Stomach (tissue), 9 donors: Measurements from ENCODE around the gene GABBR2. TPM values are rescaled to one million over a fixed set of nuclear protein-coding genes. Genes with fewer than 3 reads are reported as not detected.

Experiments used
- DNase-seq, 2 donors: peaks; one replicate each; pipeline versions ENCODE4 v3.0.0 to v3.0.0-alpha.2; 2013 to 2019
- H3K27ac ChIP-seq, 5 donors: fragments of 200-600 bp in 4 of 5; sonication (generic) in 4 of 5; one replicate each; pipeline ENCODE4 v1.5.1; 2013 to 2019; ENCODE audit warnings: mild to moderate bottlenecking in 1 of 5, moderate library complexity in 1 of 5
- H3K27me3 ChIP-seq, 3 donors: fragments of 200-600 bp; sonication (generic); one replicate each; pipeline ENCODE4 v1.5.1; 2017 to 2019; ENCODE audit warnings: mixed run types in 1 of 3
- H3K36me3 ChIP-seq, 4 donors: fragments of 200-600 bp; sonication (generic); 1 replicate in 3 of 4; 2 replicates in 1 of 4; pipeline ENCODE4 v1.5.1; 2016 to 2019
- H3K4me1 ChIP-seq, 4 donors: fragments of 200-600 bp; sonication (generic); one replicate each; pipeline ENCODE4 v1.5.1; 2016 to 2019
- H3K4me3 ChIP-seq, 4 donors: fragments of 200-600 bp; sonication (generic) in 3 of 4; one replicate each; pipeline ENCODE4 v1.5.1; 2016 to 2019; ENCODE audit warnings: mild to moderate bottlenecking in 1 of 4
- H3K9me3 ChIP-seq, 4 donors: fragments of 200-600 bp; sonication (generic); one replicate each; pipeline ENCODE4 v1.5.1; 2016 to 2019
- EP300 ChIP-seq: sonication (generic); formaldehyde crosslinking; IDR thresholded peaks from one replicate; pipeline ENCODE4 v1.6.1; 2017; ENCODE audit warnings: antibody characterized with exemption
- POLR2A ChIP-seq, 4 donors: fragments of 450-650 bp; IDR thresholded peaks; one replicate each; pipeline ENCODE4 v1.6.1; 2016; ENCODE audit warnings: antibody characterized with exemption in 4 of 4, control low read depth in 2 of 4, mild to moderate bottlenecking in 1 of 4, moderate library complexity in 1 of 4
- POLR2AphosphoS5 ChIP-seq, 3 donors: sonication (generic); formaldehyde crosslinking; IDR thresholded peaks; one replicate each; pipeline ENCODE4 v1.6.1; 2016; ENCODE audit warnings: antibody characterized with exemption in 3 of 3
- WGBS, 5 donors: extraction: QIAGEN DNeasy Blood & Tissue Kit in 3 of 5; methylation state at CpG; one replicate each; pipeline versions ENCODE4 v1.1.5 to v1.1.7; 2013 to 2018; 5-methylcytosine and 5-hydroxymethylcytosine counted together
- intact Hi-C: fragments of 100-400 bp; cut with DNase I; formaldehyde crosslinking; loops from one replicate; pipeline ENCODE4 v1.15.1; 2023; ENCODE audit warnings: low total_unique reads
- polyA plus RNA-seq, 3 donors: library from polyadenylated mRNA; stranded (reverse); fragments of 200-250 nt; gene quantifications; one replicate each; pipeline ENCODE4 v1.2.3, GENCODE V29; 2013
- total RNA-seq, 5 donors: library from RNA; depleted of rRNA; stranded (reverse); fragments of >200 nt; gene quantifications; one replicate each; pipeline versions ENCODE4 v1.1.0 to v1.2.3, GENCODE V29; 2014 to 2016
- TF ChIP-seq, protein P1 (sequence below), 7 experiments: fragments of 450-650 bp in 4 of 7; fragments of 200-600 bp in 3 of 7; sonication (generic) in 3 of 7; IDR thresholded peaks; one replicate each; pipeline ENCODE4 v1.5.1; 2016 to 2019; ENCODE audit warnings: antibody characterized with exemption in 7 of 7, control low read depth in 2 of 7, mild to moderate bottlenecking in 1 of 7
- donor health status: healthy with polysubstance abuse.
- donor health status: Bipolar disorder and iron deficiency.
- donor health status: healthy.

The GABBR2 gene
- total and polyA plus RNA-seq, 8 donors, result 0.06 to 0.55 (median 0.08) TPM; not detected in 5

DNA sequence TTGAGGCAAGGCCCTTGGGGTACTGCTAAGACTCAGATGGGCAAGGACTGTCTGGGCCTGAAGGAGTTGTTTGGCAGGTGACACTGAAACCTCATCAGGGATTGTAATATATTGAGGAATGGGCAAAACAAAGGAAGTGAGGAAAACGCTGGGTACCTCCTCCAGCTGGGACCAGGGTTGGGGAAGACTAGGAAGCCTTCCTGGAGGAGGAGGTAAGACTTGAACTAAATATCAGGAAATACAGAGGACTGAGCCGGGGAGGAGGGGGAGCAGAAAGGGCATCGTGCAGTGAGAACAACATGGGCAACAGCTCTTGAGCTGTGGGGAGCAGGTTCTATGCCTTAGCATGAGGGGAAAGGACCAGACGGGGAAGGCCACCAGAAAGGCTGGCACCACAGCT lies 144.0 kb downstream of the GABBR2 start:
- H3K4me1 ChIP-seq, result no peaks in the 10 kb centered on the region
- TF ChIP-seq, protein P1, sequence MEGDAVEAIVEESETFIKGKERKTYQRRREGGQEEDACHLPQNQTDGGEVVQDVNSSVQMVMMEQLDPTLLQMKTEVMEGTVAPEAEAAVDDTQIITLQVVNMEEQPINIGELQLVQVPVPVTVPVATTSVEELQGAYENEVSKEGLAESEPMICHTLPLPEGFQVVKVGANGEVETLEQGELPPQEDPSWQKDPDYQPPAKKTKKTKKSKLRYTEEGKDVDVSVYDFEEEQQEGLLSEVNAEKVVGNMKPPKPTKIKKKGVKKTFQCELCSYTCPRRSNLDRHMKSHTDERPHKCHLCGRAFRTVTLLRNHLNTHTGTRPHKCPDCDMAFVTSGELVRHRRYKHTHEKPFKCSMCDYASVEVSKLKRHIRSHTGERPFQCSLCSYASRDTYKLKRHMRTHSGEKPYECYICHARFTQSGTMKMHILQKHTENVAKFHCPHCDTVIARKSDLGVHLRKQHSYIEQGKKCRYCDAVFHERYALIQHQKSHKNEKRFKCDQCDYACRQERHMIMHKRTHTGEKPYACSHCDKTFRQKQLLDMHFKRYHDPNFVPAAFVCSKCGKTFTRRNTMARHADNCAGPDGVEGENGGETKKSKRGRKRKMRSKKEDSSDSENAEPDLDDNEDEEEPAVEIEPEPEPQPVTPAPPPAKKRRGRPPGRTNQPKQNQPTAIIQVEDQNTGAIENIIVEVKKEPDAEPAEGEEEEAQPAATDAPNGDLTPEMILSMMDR (IDR thresholded peaks at IDR 0.05), result no peak
- TF ChIP-seq POLR2AphosphoS5 (IDR thresholded peaks at IDR 0.05), result no peak
- TF ChIP-seq EP300, result no peak
- 84 to 93% (median 86%) methylated on average over 4 of the region's 4 CpGs for WGBS, 5 donors
- DNase-seq, result no peak
- no peak overlapping the region for H3K27ac ChIP-seq
- peaks cover 0 to 5% (median 0%) of the 10 kb centered on the region in 3 donors for H3K27me3 ChIP-seq
- no peak overlapping the region for H3K4me3 ChIP-seq
- intact Hi-C loops, result no loop called here
- no peaks in the 10 kb centered on the region for H3K36me3 ChIP-seq
- H3K9me3 ChIP-seq, result no peaks in the 10 kb centered on the region

DNA sequence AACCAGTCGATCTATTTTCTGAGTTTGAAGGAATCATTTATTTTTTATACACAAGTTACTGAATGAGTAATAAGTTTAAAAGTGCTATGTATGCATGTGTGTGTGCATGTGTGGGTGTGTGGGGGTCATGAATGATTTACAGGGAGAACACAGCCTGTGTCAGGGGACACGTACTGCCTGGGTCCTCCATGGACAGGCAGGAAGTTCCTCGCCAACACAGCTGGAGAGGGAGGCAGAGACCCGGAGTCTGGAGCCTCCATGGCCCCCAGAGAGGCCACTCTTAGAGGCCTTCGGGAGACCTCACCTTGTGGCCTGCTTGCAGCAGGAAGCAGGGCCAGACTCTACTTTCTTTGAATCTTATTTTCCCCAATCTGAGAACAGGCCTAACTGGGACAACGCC lies 144.7 kb downstream of the GABBR2 start:
- intact Hi-C loops, result no loop called here
- Histone ChIP-seq H3K27ac (no peak overlapping the region), H3K36me3 (no peaks in the 10 kb centered on the region), H3K4me1 (no peaks in the 10 kb centered on the region), H3K4me3 (no peak overlapping the region), H3K9me3 (no peaks in the 10 kb centered on the region), H3K27me3 (peaks cover 0 to 5% (median 0%) of the 10 kb centered on the region in 3 donors)
- WGBS, 5 donors, result 77 to 91% (median 88%) methylated on average over 6 of the region's 6 CpGs
- TF ChIP-seq POLR2AphosphoS5 (IDR thresholded peaks at IDR 0.05) (no peak), POLR2A (IDR thresholded peaks at IDR 0.05) (no peak), EP300 (no peak)
- TF ChIP-seq, protein P1 (IDR thresholded peaks at IDR 0.05), result no peak
- no peak for DNase-seq

DNA sequence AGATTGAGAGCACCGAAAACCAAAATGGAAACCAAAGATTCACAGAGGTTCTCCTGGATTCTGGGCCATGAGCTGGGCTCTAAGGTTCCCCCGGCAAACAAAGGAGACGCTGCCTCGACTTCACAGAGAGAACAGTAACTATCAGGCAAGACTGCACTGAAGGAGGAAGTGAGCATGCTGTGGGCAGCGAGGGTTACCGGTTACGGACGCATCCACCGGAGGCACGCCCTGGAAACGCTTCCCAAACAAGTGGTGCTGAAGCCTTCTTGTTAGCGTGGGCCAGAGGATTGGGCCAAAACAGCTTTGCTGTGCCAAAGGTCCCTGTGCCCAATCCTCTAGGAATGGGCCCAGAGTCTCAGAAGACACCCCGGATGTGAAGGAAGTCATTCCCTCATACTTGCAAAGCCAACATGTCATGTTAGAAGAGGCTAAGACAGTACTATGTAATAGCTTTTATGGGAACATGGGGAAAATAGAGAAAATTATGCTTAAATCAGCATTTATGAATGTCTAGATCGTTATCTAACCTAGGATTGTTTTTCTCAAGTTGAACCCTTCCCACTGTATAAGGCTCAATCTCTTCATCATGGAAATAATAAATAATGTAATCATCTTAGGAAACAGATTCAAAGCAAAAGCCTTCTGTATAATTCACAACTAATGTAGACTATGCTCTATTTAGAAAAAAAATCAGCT lies 145.4 kb downstream of the GABBR2 start:
- Histone ChIP-seq H3K27ac (no peak overlapping the region), H3K4me3 (no peak overlapping the region), H3K27me3 (peaks cover 0 to 5% (median 0%) of the 10 kb centered on the region in 3 donors), H3K36me3 (no peaks in the 10 kb centered on the region), H3K9me3 (no peaks in the 10 kb centered on the region), H3K4me1 (no peaks in the 10 kb centered on the region)
- WGBS, 5 donors, result 79 to 84% (median 82%) methylated on average over 13 to 14 of the region's 14 CpGs
- intact Hi-C loops, result no loop called here
- TF ChIP-seq POLR2AphosphoS5 (IDR thresholded peaks at IDR 0.05) (no peak), EP300 (no peak), POLR2A (IDR thresholded peaks at IDR 0.05) (no peak)
- TF ChIP-seq, protein P1 (IDR thresholded peaks at IDR 0.05), result no peak
- no peak for DNase-seq

DNA sequence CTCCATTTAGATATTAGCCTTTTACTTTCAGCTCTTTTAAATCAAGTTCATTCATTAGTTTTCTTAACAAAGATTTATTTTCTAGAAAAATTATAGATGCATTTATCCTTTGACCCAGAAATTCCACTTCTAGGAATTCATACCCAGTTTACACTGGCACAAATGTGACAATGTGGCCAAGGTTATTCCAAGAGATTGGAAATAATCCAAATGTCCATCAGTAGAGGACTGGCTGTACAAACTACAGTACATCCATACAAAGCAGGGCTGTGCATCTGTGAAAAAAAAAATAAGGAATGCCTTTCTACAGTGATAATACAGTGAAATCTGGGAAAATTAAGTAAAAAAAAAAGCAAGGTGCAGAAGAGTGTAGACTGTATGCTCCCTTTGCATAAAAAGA lies 149.2 kb downstream of the GABBR2 start:
- no peaks in the 10 kb centered on the region for H3K4me1 ChIP-seq
- no peak overlapping the region for H3K27ac ChIP-seq
- H3K9me3 ChIP-seq, result no peaks in the 10 kb centered on the region

More for the DNA sequence above, 149.2 kb downstream of the GABBR2 start:
- DNase-seq, result no peak
- TF ChIP-seq EP300 (no peak), POLR2A (IDR thresholded peaks at IDR 0.05) (no peak), POLR2AphosphoS5 (IDR thresholded peaks at IDR 0.05) (no peak)
- TF ChIP-seq, protein P1 (IDR thresholded peaks at IDR 0.05), result no peak
- Histone ChIP-seq H3K4me3 (no peak overlapping the region), H3K27me3 (peaks cover 0 to 14% (median 0%) of the 10 kb centered on the region in 3 donors), H3K36me3 (no peaks in the 10 kb centered on the region)
- intact Hi-C loops, result no loop called here
